Measurements from ENCODE around the gene DGKE.

DGKE gene

DNA sequence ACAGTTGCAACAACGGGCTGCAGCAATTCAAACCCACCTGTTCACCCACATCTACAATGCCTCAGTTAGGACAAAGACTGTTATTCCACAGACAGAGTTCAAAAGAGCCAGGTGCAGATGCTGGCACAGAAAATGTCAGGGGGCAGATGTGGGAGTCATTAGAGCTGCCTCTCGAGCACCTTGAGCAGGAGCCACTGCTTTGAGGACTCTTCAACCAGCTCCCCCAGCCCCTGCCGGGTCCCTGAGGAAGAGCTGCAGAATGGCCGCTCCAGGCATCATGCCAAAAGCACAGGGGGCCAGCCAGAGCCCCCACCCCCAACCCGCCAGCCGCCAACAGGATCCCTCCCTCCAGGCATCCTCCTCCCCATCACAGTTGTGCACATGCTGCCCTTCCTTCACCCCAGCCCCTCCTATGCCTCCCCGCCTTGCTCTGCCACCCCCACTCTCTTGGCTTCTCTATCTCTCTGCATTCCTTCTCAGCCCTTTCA is 21.0 kb upstream of the DGKE start:
- DNase-seq (ENCODE audit: low read depth), result no peak
- no peak overlapping the region for H3K4me3 ChIP-seq (ENCODE audit: low read length)
- TF ChIP-seq, protein P1, sequence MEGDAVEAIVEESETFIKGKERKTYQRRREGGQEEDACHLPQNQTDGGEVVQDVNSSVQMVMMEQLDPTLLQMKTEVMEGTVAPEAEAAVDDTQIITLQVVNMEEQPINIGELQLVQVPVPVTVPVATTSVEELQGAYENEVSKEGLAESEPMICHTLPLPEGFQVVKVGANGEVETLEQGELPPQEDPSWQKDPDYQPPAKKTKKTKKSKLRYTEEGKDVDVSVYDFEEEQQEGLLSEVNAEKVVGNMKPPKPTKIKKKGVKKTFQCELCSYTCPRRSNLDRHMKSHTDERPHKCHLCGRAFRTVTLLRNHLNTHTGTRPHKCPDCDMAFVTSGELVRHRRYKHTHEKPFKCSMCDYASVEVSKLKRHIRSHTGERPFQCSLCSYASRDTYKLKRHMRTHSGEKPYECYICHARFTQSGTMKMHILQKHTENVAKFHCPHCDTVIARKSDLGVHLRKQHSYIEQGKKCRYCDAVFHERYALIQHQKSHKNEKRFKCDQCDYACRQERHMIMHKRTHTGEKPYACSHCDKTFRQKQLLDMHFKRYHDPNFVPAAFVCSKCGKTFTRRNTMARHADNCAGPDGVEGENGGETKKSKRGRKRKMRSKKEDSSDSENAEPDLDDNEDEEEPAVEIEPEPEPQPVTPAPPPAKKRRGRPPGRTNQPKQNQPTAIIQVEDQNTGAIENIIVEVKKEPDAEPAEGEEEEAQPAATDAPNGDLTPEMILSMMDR (conservative IDR thresholded peaks at IDR 0.05; ENCODE audit: low read length), result no peak

DNA sequence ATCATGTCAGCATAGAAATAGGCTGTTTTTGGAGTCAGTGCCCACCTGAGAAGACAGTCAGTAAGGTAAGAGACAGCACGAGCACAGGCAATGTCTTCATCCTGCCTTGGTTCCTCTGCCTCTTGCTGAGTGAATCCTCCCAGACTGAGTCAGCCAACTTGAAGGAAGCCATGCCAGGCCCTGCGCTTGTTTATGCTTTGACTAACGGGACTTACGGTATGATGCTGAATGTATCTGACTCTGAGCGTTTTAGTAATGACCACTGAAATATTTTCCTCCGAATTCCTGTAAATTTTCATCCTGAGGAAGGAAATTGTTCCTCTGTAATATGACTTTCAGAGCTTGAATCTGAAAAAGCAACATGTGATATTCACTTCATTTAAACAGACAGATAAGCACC is 18.2 kb upstream of the DGKE start:
- TF ChIP-seq, protein P1 (conservative IDR thresholded peaks at IDR 0.05; ENCODE audit: low read length), result no peak
- peak; percentile 48 for DNase-seq (ENCODE audit: low read depth)
- no peak overlapping the region for H3K4me3 ChIP-seq (ENCODE audit: low read length)

DNA sequence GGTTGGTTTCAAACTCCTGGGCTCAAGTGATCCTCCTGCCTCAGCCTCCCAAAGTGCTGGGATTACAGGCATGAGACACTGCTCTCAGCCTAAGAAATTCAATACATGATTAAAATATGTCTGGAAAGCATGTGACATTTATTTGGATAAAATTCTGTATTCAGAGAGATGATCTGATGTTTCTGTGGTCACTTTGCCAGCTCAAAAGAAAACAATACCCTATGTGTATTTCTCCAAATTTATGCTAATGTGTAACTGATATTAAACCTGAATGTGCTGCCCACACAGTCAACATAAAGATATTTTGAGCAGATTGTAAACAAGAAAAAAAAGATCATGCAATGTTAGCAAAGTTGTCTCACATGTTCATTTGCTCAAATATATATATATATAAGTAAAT is 16.9 kb upstream of the DGKE start:
- H3K4me3 ChIP-seq (ENCODE audit: low read length), result no peak overlapping the region
- no peak for DNase-seq (ENCODE audit: low read depth)
- TF ChIP-seq, protein P1 (conservative IDR thresholded peaks at IDR 0.05; ENCODE audit: low read length), result no peak

DNA sequence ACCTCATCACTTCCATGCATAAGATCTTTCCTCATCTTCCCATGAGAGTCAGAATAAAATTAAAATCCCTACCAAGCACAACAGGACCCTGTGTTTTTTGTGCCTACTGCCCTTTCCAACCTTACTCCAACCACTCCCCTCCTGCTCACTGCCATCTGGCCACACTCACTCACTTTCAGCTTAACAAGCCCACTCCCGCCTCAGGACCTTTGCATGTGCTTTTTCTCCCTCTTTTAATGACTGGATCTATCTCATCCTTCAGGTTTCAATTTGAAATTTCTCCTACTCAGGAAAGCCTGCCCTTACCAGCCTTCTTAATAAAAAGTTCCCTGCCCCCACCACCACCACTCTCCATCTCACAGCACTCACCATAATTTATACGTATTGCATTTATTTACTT is 14.9 kb upstream of the DGKE start:
- H3K4me3 ChIP-seq (ENCODE audit: low read length), result no peak overlapping the region
- DNase-seq (ENCODE audit: low read depth), result no peak
- TF ChIP-seq, protein P1 (conservative IDR thresholded peaks at IDR 0.05; ENCODE audit: low read length), result no peak

DNA sequence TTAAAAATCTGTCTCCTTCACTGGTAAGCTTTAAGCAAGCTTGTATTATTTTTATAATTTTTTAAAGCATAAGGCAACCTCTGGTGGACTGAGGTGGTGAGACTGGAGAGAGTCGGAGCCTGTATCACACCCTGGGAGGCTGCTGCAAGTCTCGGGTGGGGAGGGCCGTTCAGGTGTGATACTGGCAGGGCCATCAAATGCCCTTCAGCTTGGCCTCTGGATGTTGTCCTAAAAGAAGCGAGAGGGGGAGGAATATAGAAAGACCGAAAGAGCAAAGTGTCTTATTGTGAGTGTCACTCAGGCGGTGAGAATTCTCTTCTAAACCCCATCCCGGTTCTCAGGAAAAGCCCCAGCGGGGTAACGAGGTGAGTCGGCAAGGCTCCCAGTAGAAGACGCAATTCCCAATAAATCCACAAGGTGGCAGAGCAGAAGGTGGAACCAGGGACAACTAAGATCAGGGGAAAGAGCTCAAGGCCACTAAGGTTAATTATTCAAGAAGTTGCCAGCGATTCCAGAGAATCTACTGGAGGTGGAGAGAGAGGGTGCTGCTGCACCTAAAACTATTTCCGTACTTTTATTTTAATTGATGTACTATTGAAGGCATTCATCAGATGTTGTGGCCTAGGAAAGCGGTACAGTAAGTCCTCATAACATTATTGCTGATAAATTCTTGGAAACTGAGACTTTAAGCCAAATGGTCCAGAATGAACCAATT is 14.4 kb upstream of the DGKE start:
- DNase-seq (ENCODE audit: low read depth), result peak; percentile 68
- no peak overlapping the region for H3K4me3 ChIP-seq (ENCODE audit: low read length)
- TF ChIP-seq, protein P1 (conservative IDR thresholded peaks at IDR 0.05; ENCODE audit: low read length), result peak; percentile 84

DNA sequence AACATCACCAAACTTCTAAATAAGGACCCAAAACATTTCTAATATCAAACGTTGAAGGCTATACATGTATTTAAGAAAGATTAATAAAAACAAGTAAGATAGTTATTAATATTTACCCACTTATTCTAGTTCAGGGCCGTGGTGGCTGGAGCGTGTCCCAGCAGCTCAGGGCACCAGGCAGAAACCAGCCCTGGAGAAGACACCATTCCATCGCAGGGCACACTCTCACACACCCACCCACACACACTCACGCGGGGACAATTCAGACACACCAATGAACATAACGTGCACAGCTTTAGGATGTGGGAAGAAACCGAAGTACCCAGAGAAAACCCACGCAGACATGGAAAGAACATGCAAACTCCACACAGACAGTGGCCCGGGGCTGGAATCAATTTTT is 13.7 kb upstream of the DGKE start:
- TF ChIP-seq, protein P1 (conservative IDR thresholded peaks at IDR 0.05; ENCODE audit: low read length), result no peak

DNA sequence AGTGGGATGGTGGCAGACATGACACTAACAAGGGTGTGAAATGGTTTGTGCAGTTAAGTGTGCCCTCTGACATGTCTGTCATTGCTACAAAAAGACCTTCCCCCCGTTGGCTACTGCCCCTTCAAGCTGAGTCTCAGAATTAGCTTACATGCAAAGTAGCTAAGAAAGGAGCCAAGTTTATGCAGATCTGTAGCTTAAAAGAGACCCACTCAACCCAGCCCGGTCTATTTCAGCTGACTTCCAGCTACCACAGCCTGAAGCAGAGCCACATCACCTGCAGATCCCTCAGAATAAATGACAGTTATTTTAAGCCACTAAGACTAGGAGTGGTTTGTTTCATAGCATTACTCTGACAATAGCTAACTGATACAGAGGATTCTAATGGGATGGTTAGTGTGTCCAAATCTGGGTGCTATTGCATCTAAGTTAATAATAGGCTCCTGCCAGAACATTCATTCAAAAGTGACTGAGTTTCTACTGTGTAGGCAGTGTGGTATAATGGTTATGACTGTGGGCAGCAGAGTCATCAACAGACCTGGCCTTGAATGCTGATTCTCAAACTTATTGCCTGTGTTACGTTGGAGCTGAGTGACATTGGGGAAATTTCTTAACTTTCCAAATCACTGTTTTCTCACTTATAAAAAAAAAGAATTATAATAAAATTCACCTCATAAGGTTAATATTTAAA is 12.0 kb upstream of the DGKE start:
- no peak for DNase-seq (ENCODE audit: low read depth)

More for the DNA sequence above, 13.7 kb upstream of the DGKE start:
- H3K4me3 ChIP-seq (ENCODE audit: low read length), result no peak overlapping the region
- no peak for DNase-seq (ENCODE audit: low read depth)

More for the DNA sequence above, 12.0 kb upstream of the DGKE start:
- TF ChIP-seq, protein P1 (conservative IDR thresholded peaks at IDR 0.05; ENCODE audit: low read length), result no peak
- H3K4me3 ChIP-seq (ENCODE audit: low read length), result no peak overlapping the region
